ENCODE data around the gene LGALS3BP.

Gene LGALS3BP

GRCh38 chr17:78998311-78999055, 18.8 kb upstream of the LGALS3BP start:
- Histone ChIP-seq H3K27ac (ENCODE audit: low read depth, low read length) (peak overlapping the region; percentile 36), H3K9me3 (ENCODE audit: control insufficient read depth in 1 of 2, low read length in 2 of 2) (no peaks in the 10 kb centered on the region), H3K36me3 (ENCODE audit: control insufficient read depth in 1 of 2, insufficient read depth in 2 of 2, low read length in 2 of 2) (peaks cover 10 to 70% of the 10 kb centered on the region in 2 donors)

GRCh38 chr17:78997881-78998280, 18.2 kb upstream of the LGALS3BP start:
- peak overlapping the region in 1 of 2 donors; percentile 20 for H3K9ac ChIP-seq (ENCODE audit: low read depth in 1 of 2, low read length in 2 of 2)
- no peaks in the 10 kb centered on the region for H3K9me3 ChIP-seq (ENCODE audit: control insufficient read depth in 1 of 2, low read length in 2 of 2)
- H3K36me3 ChIP-seq (ENCODE audit: control insufficient read depth in 1 of 2, insufficient read depth in 2 of 2, low read length in 2 of 2): peaks cover 13 to 74% of the 10 kb centered on the region in 2 donors
- no peak overlapping the region for H3K4me3 ChIP-seq (ENCODE audit: low read depth in 1 of 2, low read length in 2 of 2)
- no peaks in the 10 kb centered on the region for H3K27me3 ChIP-seq (ENCODE audit: control insufficient read depth in 1 of 2, insufficient read depth in 2 of 2, low read length in 2 of 2)
- H3K27ac ChIP-seq (ENCODE audit: low read depth, low read length): no peak overlapping the region
- H3K4me1 ChIP-seq (ENCODE audit: control insufficient read depth in 1 of 2, insufficient read depth in 2 of 2, low read length in 2 of 2): peaks cover 59 to 75% of the 10 kb centered on the region in 2 donors

More at GRCh38 chr17:78998311-78999055, 18.8 kb upstream of the LGALS3BP start:
- H3K4me1 ChIP-seq (ENCODE audit: control insufficient read depth in 1 of 2, insufficient read depth in 2 of 2, low read length in 2 of 2): peaks cover 56 to 69% of the 10 kb centered on the region in 2 donors
- no peaks in the 10 kb centered on the region for H3K27me3 ChIP-seq (ENCODE audit: control insufficient read depth in 1 of 2, insufficient read depth in 2 of 2, low read length in 2 of 2)
- H3K4me3 ChIP-seq (ENCODE audit: low read depth in 1 of 2, low read length in 2 of 2): no peak overlapping the region
- peak overlapping the region in 1 of 2 donors; percentile 20 for H3K9ac ChIP-seq (ENCODE audit: low read depth in 1 of 2, low read length in 2 of 2)

GRCh38 chr17:78997231-78997741, 17.6 kb upstream of the LGALS3BP start:
- H3K27ac ChIP-seq (ENCODE audit: low read depth, low read length): no peak overlapping the region
- no peaks in the 10 kb centered on the region for H3K9me3 ChIP-seq (ENCODE audit: control insufficient read depth in 1 of 2, low read length in 2 of 2)
- H3K27me3 ChIP-seq (ENCODE audit: control insufficient read depth in 1 of 2, insufficient read depth in 2 of 2, low read length in 2 of 2): no peaks in the 10 kb centered on the region
- no peak overlapping the region for H3K9ac ChIP-seq (ENCODE audit: low read depth in 1 of 2, low read length in 2 of 2)
- H3K36me3 ChIP-seq (ENCODE audit: control insufficient read depth in 1 of 2, insufficient read depth in 2 of 2, low read length in 2 of 2): peaks cover 15 to 71% of the 10 kb centered on the region in 2 donors
- peaks cover 56 to 75% of the 10 kb centered on the region in 2 donors for H3K4me1 ChIP-seq (ENCODE audit: control insufficient read depth in 1 of 2, insufficient read depth in 2 of 2, low read length in 2 of 2)
- H3K4me3 ChIP-seq (ENCODE audit: low read depth in 1 of 2, low read length in 2 of 2): no peak overlapping the region

- H3K4me1 ChIP-seq (ENCODE audit: control insufficient read depth in 1 of 2, insufficient read depth in 2 of 2, low read length in 2 of 2): peaks cover 56 to 72% of the 10 kb centered on the region in 2 donors
- H3K36me3 ChIP-seq (ENCODE audit: control insufficient read depth in 1 of 2, insufficient read depth in 2 of 2, low read length in 2 of 2): peaks cover 15 to 71% of the 10 kb centered on the region in 2 donors
- peak overlapping the region; percentile 28 for H3K4me3 ChIP-seq (ENCODE audit: low read depth in 1 of 2, low read length in 2 of 2)
- H3K27ac ChIP-seq (ENCODE audit: low read depth, low read length): no peak overlapping the region
- no peaks in the 10 kb centered on the region for H3K9me3 ChIP-seq (ENCODE audit: control insufficient read depth in 1 of 2, low read length in 2 of 2)
- no peaks in the 10 kb centered on the region for H3K27me3 ChIP-seq (ENCODE audit: control insufficient read depth in 1 of 2, insufficient read depth in 2 of 2, low read length in 2 of 2)
- peak overlapping the region; percentile 37 to 66 for H3K9ac ChIP-seq (ENCODE audit: low read depth in 1 of 2, low read length in 2 of 2)
These were observed 17.1 kb upstream of the LGALS3BP start for GRCh38 chr17:78996781-78997201.

GRCh38 chr17:78995761-78996451, 16.2 kb upstream of the LGALS3BP start:
- Histone ChIP-seq H3K27ac (ENCODE audit: low read depth, low read length) (peak overlapping the region; percentile 41), H3K4me3 (ENCODE audit: low read depth in 1 of 2, low read length in 2 of 2) (peak overlapping the region; percentile 28)

GRCh38 chr17:78995022-78995760, 15.5 kb upstream of the LGALS3BP start:
- peak overlapping the region; percentile 15 to 57 for H3K9ac ChIP-seq (ENCODE audit: low read depth in 1 of 2, low read length in 2 of 2)
- H3K4me3 ChIP-seq (ENCODE audit: low read depth in 1 of 2, low read length in 2 of 2): no peak overlapping the region
- peak overlapping the region; percentile 41 for H3K27ac ChIP-seq (ENCODE audit: low read depth, low read length)

More at GRCh38 chr17:78995761-78996451, 16.2 kb upstream of the LGALS3BP start:
- no peaks in the 10 kb centered on the region for H3K9me3 ChIP-seq (ENCODE audit: control insufficient read depth in 1 of 2, low read length in 2 of 2)
- peaks cover 21 to 80% of the 10 kb centered on the region in 2 donors for H3K36me3 ChIP-seq (ENCODE audit: control insufficient read depth in 1 of 2, insufficient read depth in 2 of 2, low read length in 2 of 2)
- peak overlapping the region; percentile 57 to 66 for H3K9ac ChIP-seq (ENCODE audit: low read depth in 1 of 2, low read length in 2 of 2)
- peaks cover 56 to 69% of the 10 kb centered on the region in 2 donors for H3K4me1 ChIP-seq (ENCODE audit: control insufficient read depth in 1 of 2, insufficient read depth in 2 of 2, low read length in 2 of 2)
- H3K27me3 ChIP-seq (ENCODE audit: control insufficient read depth in 1 of 2, insufficient read depth in 2 of 2, low read length in 2 of 2): no peaks in the 10 kb centered on the region

DNA sequence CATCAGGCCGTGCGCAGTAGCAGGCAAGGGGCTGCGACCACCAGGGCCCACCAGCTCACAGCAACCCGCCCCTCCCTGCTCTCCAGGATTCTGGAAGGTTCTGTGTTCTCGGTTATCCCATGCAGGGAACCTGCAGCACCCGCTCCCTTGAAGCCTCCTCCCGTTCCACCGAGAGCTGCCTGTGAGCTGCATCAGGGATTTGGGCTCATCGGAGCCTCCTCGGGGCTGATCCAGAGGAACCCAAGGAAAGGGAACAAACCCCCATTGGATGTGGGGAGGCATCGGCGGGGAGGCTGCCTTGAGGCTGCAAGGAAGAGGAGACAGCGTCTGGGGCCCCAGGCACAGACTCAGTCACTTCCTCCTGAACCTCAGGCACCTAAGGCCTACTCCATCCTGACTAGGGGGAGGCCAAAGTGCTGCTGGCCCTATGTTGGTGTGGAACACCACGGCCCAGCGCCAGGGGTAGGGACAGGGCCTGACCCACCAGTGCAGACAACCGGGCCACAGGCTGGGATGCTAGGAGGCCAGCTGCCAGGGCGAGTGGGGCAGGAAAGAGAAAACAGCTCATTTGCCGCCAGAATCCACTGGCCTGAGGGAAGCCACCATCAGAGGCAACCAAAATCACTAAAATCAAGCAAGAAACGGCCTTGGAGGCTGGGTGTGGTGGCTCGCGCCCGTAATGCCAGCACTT, 14.4 kb upstream of the LGALS3BP start:
- H3K36me3 ChIP-seq (ENCODE audit: control insufficient read depth in 1 of 2, insufficient read depth in 2 of 2, low read length in 2 of 2): peaks cover 28 to 79% of the 10 kb centered on the region in 2 donors
- no peak overlapping the region for H3K9ac ChIP-seq (ENCODE audit: low read depth in 1 of 2, low read length in 2 of 2)

More at GRCh38 chr17:78995022-78995760, 15.5 kb upstream of the LGALS3BP start:
- Histone ChIP-seq H3K27me3 (ENCODE audit: control insufficient read depth in 1 of 2, insufficient read depth in 2 of 2, low read length in 2 of 2) (no peaks in the 10 kb centered on the region), H3K9me3 (ENCODE audit: control insufficient read depth in 1 of 2, low read length in 2 of 2) (no peaks in the 10 kb centered on the region), H3K4me1 (ENCODE audit: control insufficient read depth in 1 of 2, insufficient read depth in 2 of 2, low read length in 2 of 2) (peaks cover 56 to 69% of the 10 kb centered on the region in 2 donors), H3K36me3 (ENCODE audit: control insufficient read depth in 1 of 2, insufficient read depth in 2 of 2, low read length in 2 of 2) (peaks cover 25 to 83% of the 10 kb centered on the region in 2 donors)

GRCh38 chr17:78993241-78993956, 13.7 kb upstream of the LGALS3BP start:
- H3K9me3 ChIP-seq (ENCODE audit: control insufficient read depth in 1 of 2, low read length in 2 of 2): no peaks in the 10 kb centered on the region
- H3K36me3 ChIP-seq (ENCODE audit: control insufficient read depth in 1 of 2, insufficient read depth in 2 of 2, low read length in 2 of 2): peaks cover 28 to 73% of the 10 kb centered on the region in 2 donors
- H3K4me3 ChIP-seq (ENCODE audit: low read depth in 1 of 2, low read length in 2 of 2): no peak overlapping the region
- H3K27me3 ChIP-seq (ENCODE audit: control insufficient read depth in 1 of 2, insufficient read depth in 2 of 2, low read length in 2 of 2): no peaks in the 10 kb centered on the region
- peak overlapping the region in 1 of 2 donors; percentile 44 for H3K9ac ChIP-seq (ENCODE audit: low read depth in 1 of 2, low read length in 2 of 2)
- peaks cover 47 to 58% of the 10 kb centered on the region in 2 donors for H3K4me1 ChIP-seq (ENCODE audit: control insufficient read depth in 1 of 2, insufficient read depth in 2 of 2, low read length in 2 of 2)
- H3K27ac ChIP-seq (ENCODE audit: low read depth, low read length): no peak overlapping the region

More for the DNA sequence above, 14.4 kb upstream of the LGALS3BP start:
- no peak overlapping the region for H3K27ac ChIP-seq (ENCODE audit: low read depth, low read length)
- H3K27me3 ChIP-seq (ENCODE audit: control insufficient read depth in 1 of 2, insufficient read depth in 2 of 2, low read length in 2 of 2): no peaks in the 10 kb centered on the region
- H3K4me3 ChIP-seq (ENCODE audit: low read depth in 1 of 2, low read length in 2 of 2): no peak overlapping the region
- peaks cover 54 to 65% of the 10 kb centered on the region in 2 donors for H3K4me1 ChIP-seq (ENCODE audit: control insufficient read depth in 1 of 2, insufficient read depth in 2 of 2, low read length in 2 of 2)
- H3K9me3 ChIP-seq (ENCODE audit: control insufficient read depth in 1 of 2, low read length in 2 of 2): no peaks in the 10 kb centered on the region
